ENCODE results near the gene ESPNL.

Gene ESPNL

GRCh38 chr2:238060096-238060541 lies 40.0 kb upstream of the ESPNL start:
- Mint-ChIP-seq H3K9me3 (peaks cover 13% of the 10 kb centered on the region), H3K27ac (peak overlapping the region; percentile 71 to 92 (median 84)), H3K4me1 (peaks cover 40% of the 10 kb centered on the region), H3K36me3 (ENCODE audit: low read depth) (peaks cover 11% of the 10 kb centered on the region), H3K27me3 (ENCODE audit: low read depth) (peaks cover 12% of the 10 kb centered on the region), H3K4me3 (peak overlapping the region; percentile 85 to 96 (median 92))
- TF ChIP-seq CTCF (IDR thresholded peaks at IDR 0.05; ENCODE audit: unreplicated experiment in 3 of 3): no peak

GRCh38 chr2:238060542-238061314 lies 39.4 kb upstream of the ESPNL start, which contains the start of gene SCLY:
Gene SCLY, plus strand, starts transcription at chr2:238061001. Its CDS starts 54 bp downstream, at chr2:238061055.
- Mint-ChIP-seq H3K9me3 (peaks cover 12% of the 10 kb centered on the region), H3K27ac (peak within 1 kb of the TSS; percentile 71 to 96 (median 92)), H3K4me3 (peak within 1 kb of the TSS; percentile 85 to 96 (median 92)), H3K4me1 (peaks cover 42% of the 10 kb centered on the region), H3K27me3 (ENCODE audit: low read depth) (peaks cover 12% of the 10 kb centered on the region), H3K36me3 (ENCODE audit: low read depth) (peaks cover 13% of the 10 kb centered on the region)
- no peak for TF ChIP-seq CTCF (IDR thresholded peaks at IDR 0.05; ENCODE audit: unreplicated experiment in 3 of 3)

- Mint-ChIP-seq H3K4me3 (peak overlapping the region; percentile 85 to 96 (median 92)), H3K9me3 (peaks cover 9% of the 10 kb centered on the region), H3K4me1 (peaks cover 42% of the 10 kb centered on the region), H3K27me3 (ENCODE audit: low read depth) (peaks cover 12% of the 10 kb centered on the region), H3K27ac (peak overlapping the region; percentile 34 to 96 (median 91)), H3K36me3 (ENCODE audit: low read depth) (peaks cover 20% of the 10 kb centered on the region)
- TF ChIP-seq CTCF (IDR thresholded peaks at IDR 0.05; ENCODE audit: unreplicated experiment in 3 of 3): no peak
These were observed 38.6 kb upstream of the ESPNL start for GRCh38 chr2:238061315-238062202.

GRCh38 chr2:238063414-238064189 lies 36.5 kb upstream of the ESPNL start:
- peak overlapping the region; percentile 55 to 87 (median 69) for H3K27ac Mint-ChIP-seq
- H3K36me3 Mint-ChIP-seq (ENCODE audit: low read depth): peaks cover 34% of the 10 kb centered on the region
- H3K4me1 Mint-ChIP-seq: peaks cover 42% of the 10 kb centered on the region
- peak overlapping the region; percentile 73 to 85 (median 78) for H3K4me3 Mint-ChIP-seq
- no peak for TF ChIP-seq CTCF (IDR thresholded peaks at IDR 0.05; ENCODE audit: unreplicated experiment in 3 of 3)
- peaks cover 7% of the 10 kb centered on the region for H3K27me3 Mint-ChIP-seq (ENCODE audit: low read depth)
- H3K9me3 Mint-ChIP-seq: peaks cover 7% of the 10 kb centered on the region

- Mint-ChIP-seq H3K9me3 (peaks cover 3% of the 10 kb centered on the region), H3K36me3 (ENCODE audit: low read depth) (peaks cover 37% of the 10 kb centered on the region), H3K4me3 (peak overlapping the region in 2 of 3 experiments; percentile 27 to 73), H3K27me3 (ENCODE audit: low read depth) (peaks cover 4% of the 10 kb centered on the region), H3K27ac (peak overlapping the region; percentile 55 to 87 (median 69)), H3K4me1 (peaks cover 42% of the 10 kb centered on the region)
- TF ChIP-seq CTCF (IDR thresholded peaks at IDR 0.05; ENCODE audit: unreplicated experiment in 3 of 3): no peak
These were observed 35.8 kb upstream of the ESPNL start for GRCh38 chr2:238064376-238064775.

Data from nephron (organoid).